Ascending aorta (tissue), 2 donors: ENCODE data around the gene CCS. TPM values are rescaled to one million over a fixed set of nuclear protein-coding genes. Genes with fewer than 3 reads are reported as not detected.
"Not testable (repeated sequence)": the region's sequence is repeated elsewhere in the genome, so short reads cannot be mapped to it uniquely, and the experiment has no call there.

Experiments used
- DNase-seq, 2 donors: peaks; one replicate each; pipeline ENCODE4 v3.0.0-alpha.2; 2019; ENCODE audit warnings: low spot score in 2 of 2
- H3K27ac ChIP-seq, 2 donors: fragments of 200-600 bp; sonication (generic); one replicate each; pipeline ENCODE4 v1.5.1; 2016 to 2017; ENCODE audit warnings: mild to moderate bottlenecking in 1 of 2
- H3K27me3 ChIP-seq: fragments of 200-600 bp; sonication (generic); one replicate; pipeline ENCODE4 v1.5.1; 2017
- H3K36me3 ChIP-seq, 2 donors: fragments of 200-600 bp; sonication (generic); one replicate each; pipeline ENCODE4 v1.5.1; 2016
- H3K4me1 ChIP-seq, 2 donors: fragments of 200-600 bp; sonication (generic); one replicate each; pipeline ENCODE4 v1.5.1; 2016 to 2017; ENCODE audit warnings: mild to moderate bottlenecking in 1 of 2
- H3K4me3 ChIP-seq, 2 donors: fragments of 200-600 bp; sonication (generic); one replicate each; pipeline ENCODE4 v1.5.1; 2016 to 2017; ENCODE audit warnings: mild to moderate bottlenecking in 1 of 2
- H3K9me3 ChIP-seq, 2 donors: fragments of 200-600 bp; sonication (generic); one replicate each; pipeline ENCODE4 v1.5.1; 2016
- intact Hi-C: fragments of 100-400 bp; cut with DNase I; formaldehyde crosslinking; loops from one replicate; pipeline ENCODE4 v1.15.1; 2023
- total RNA-seq: library from RNA; depleted of rRNA; stranded (reverse); fragments of >200 nt; gene quantifications from one replicate; pipeline ENCODE4 v1.1.0, GENCODE V29; 2016
- TF ChIP-seq, protein P1 (sequence below), 3 experiments: fragments of 200-600 bp in 2 of 3; fragments of 450-650 bp in 1 of 3; sonication (generic) in 2 of 3; IDR thresholded peaks; one replicate each; pipeline ENCODE4 v1.5.1; 2016 to 2019; ENCODE audit warnings: antibody characterized with exemption in 3 of 3, mild to moderate bottlenecking in 1 of 3, moderate library complexity in 1 of 3

CCS gene
- total RNA-seq, 1 donor from 2014 or later: 50.4 TPM

- intact Hi-C loops: no loop called here
- TF ChIP-seq, protein P1, sequence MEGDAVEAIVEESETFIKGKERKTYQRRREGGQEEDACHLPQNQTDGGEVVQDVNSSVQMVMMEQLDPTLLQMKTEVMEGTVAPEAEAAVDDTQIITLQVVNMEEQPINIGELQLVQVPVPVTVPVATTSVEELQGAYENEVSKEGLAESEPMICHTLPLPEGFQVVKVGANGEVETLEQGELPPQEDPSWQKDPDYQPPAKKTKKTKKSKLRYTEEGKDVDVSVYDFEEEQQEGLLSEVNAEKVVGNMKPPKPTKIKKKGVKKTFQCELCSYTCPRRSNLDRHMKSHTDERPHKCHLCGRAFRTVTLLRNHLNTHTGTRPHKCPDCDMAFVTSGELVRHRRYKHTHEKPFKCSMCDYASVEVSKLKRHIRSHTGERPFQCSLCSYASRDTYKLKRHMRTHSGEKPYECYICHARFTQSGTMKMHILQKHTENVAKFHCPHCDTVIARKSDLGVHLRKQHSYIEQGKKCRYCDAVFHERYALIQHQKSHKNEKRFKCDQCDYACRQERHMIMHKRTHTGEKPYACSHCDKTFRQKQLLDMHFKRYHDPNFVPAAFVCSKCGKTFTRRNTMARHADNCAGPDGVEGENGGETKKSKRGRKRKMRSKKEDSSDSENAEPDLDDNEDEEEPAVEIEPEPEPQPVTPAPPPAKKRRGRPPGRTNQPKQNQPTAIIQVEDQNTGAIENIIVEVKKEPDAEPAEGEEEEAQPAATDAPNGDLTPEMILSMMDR (IDR thresholded peaks at IDR 0.05): no peak
- Histone ChIP-seq H3K27ac (no peak overlapping the region), H3K4me1 (peaks cover 13 to 16% of the 10 kb centered on the region in 2 donors), H3K4me3 (no peak overlapping the region), H3K9me3 (no peaks in the 10 kb centered on the region), H3K27me3 (no peaks in the 10 kb centered on the region), H3K36me3 (peaks cover 10 to 17% of the 10 kb centered on the region in 2 donors)
- DNase-seq: no peak
Observed at GRCh38 chr11:66636411-66636810, 43.4 kb downstream of the CCS start.

DNA sequence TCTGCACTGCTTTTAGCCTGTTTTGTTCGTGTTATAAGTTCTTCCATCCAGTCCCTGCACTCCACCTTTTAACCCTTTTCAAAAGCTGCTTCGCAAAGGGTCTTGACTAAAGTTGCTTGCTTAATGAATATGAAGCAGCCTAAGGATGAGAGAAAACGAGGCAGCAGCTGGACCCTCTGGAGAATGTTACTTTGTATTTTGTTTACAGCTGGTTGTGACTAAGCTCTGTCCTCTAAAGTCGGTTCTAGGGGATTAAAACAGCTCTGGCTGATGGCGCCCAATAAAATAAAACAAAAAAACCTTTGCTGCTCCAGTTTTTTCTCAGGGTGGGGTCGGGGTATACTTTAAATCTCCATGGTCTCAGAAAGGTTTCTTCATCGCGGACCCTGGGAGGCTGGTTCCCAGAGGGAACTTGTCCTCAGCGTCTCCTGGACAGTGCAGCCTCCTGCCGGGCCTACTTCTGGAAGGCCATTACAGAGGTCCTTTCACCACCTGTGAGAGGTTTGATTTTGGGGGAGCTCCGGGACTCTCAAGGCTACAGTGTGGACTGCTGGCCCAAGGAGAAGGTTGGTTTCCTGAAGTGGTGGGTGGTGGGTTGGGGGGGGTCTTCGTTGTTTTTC lies 44.7 kb downstream of the CCS start:
- Histone ChIP-seq H3K4me3 (peak overlapping the region; percentile 52 to 72), H3K36me3 (peaks cover 19 to 29% of the 10 kb centered on the region in 2 donors), H3K27ac (peak overlapping the region; percentile 52 to 58), H3K27me3 (no peaks in the 10 kb centered on the region), H3K9me3 (no peaks in the 10 kb centered on the region), H3K4me1 (peaks cover 26 to 28% of the 10 kb centered on the region in 2 donors)
- intact Hi-C loops: loop anchor here (1.0 kb wide), 3 partner anchors 21 to 44 kb away; partner anchors contain the start of genes CCDC87, CCS, RBM14 and RBM4B
- TF ChIP-seq, protein P1 (IDR thresholded peaks at IDR 0.05): no peak
- no peak for DNase-seq

GRCh38 chr11:66638177-66639065 lies 45.4 kb downstream of the CCS start, which contains the start of gene RBM4:
RBM4 (plus strand) TSS chr11:66638703; CDS start chr11:66639712, 1,009 bp downstream.
- intact Hi-C loops: loop anchor here (1.0 kb wide), 3 partner anchors 22 to 45 kb away; partner anchors contain the start of genes CCDC87, CCS, RBM14 and RBM4B
- peaks cover 27 to 34% of the 10 kb centered on the region in 2 donors for H3K36me3 ChIP-seq
- peak; percentile 96 to 99 for DNase-seq
- H3K4me1 ChIP-seq: peaks cover 28 to 36% of the 10 kb centered on the region in 2 donors
- peak within 1 kb of the TSS; percentile 72 to 96 for H3K4me3 ChIP-seq
- H3K9me3 ChIP-seq: no peaks in the 10 kb centered on the region
- H3K27ac ChIP-seq: peak within 1 kb of the TSS; percentile 86 to 88
- TF ChIP-seq, protein P1 (IDR thresholded peaks at IDR 0.05): no peak
- no peaks in the 10 kb centered on the region for H3K27me3 ChIP-seq

DNA sequence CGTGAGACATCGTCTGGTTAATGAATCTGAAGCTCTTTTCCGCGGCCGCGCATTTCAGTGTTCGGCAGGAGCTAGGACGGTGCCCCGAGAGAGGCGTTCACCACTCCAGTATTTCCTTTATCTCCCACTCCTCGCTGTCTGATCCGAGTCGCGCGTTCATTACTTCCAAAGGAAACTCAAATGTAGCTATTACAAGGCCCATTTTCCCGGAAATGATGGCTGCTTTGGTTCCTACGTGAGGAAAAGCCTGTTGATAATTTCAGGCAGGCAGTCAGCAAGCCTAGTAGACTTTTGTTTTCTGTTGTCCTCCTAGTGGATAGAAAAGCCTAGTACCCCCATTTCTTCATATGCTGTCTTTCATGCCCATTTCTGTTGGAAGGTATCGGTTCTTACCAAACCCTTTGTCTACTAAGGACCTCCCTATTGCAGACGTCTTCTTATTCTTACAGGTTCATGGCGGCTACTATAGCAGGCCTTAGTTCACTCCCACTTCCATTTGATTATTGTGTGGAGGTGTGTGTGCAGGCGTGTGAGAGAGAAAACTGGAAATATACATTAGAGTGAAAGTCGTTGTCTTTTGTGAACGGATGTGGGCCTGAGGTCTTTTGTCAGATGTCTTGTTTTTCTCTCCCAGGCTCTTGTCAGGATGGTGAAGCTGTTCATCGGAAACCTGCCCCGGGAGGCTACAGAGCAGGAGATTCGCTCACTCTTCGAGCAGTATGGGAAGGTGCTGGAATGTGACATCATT lies 46.3 kb downstream of the CCS start:
- Histone ChIP-seq H3K36me3 (peaks cover 35 to 40% of the 10 kb centered on the region in 2 donors), H3K4me3 (peak overlapping the region; percentile 72 to 96), H3K27me3 (no peaks in the 10 kb centered on the region), H3K9me3 (no peaks in the 10 kb centered on the region), H3K4me1 (peaks cover 33 to 42% of the 10 kb centered on the region in 2 donors), H3K27ac (peak overlapping the region; percentile 86 to 88)
- no peak for DNase-seq
- intact Hi-C loops: no loop called here
- TF ChIP-seq, protein P1 (IDR thresholded peaks at IDR 0.05): peak in 1 of 3 experiments; percentile 8

GRCh38 chr11:66639814-66640340 lies 46.9 kb downstream of the CCS start:
- DNase-seq, H3K27me3 ChIP-seq, intact Hi-C loops, H3K9me3 ChIP-seq: not testable (repeated sequence)
- Histone ChIP-seq H3K27ac (peak overlapping the region in 1 of 2 donors; percentile 88), H3K36me3 (peaks cover 41 to 46% of the 10 kb centered on the region in 2 donors), H3K4me1 (peaks cover 39 to 49% of the 10 kb centered on the region in 2 donors), H3K4me3 (peak overlapping the region; percentile 72 to 96)
